HepG2 (cell line): ENCODE results near the gene H6PD. TPM values are rescaled to one million over a fixed set of nuclear protein-coding genes. Genes with fewer than 3 reads are reported as not detected.

Experiments used
- ATAC-seq: fragments of 200-7000 bp; cut with Tn5 transposase; 3 replicates; pipeline ENCODE4 v1.9.1; 2020; ENCODE audit warnings: mild to moderate bottlenecking, moderate library complexity
- BruUV-seq: library from RNA; stranded (reverse); fragments of 400-500 nt; replicated peaks from 2 replicates; lab custom pipeline; 2021; lab: Mats Ljungman, UMichigan
- CTCF ChIA-PET: fragments of 300-600 bp; formaldehyde crosslinking; extraction: SDS; loops from one replicate; lab custom pipeline; 2021; ENCODE audit warnings: low total read pairs, inconsistent platforms, low intra/inter-chr PET ratio; lab: Yijun Ruan, JAX
- POLR2A ChIA-PET: fragments of 350-600 bp; sonication (Branson Sonifier 250); formaldehyde crosslinking; loops from one replicate; lab custom pipeline; 2020; ENCODE audit warnings: antibody characterized with exemption, inconsistent platforms; lab: Yijun Ruan, JAX
- DNase-seq: peaks from one replicate; pipeline ENCODE4 v3.0.0-alpha.2; 2015; ENCODE audit warnings: low spot score
- FAIRE-seq: peaks from 3 replicates; lab custom pipeline; 2011; peaks lifted over from hg19 to GRCh38; lab: Jason Lieb, UNC
- H2AFZ ChIP-seq: one replicate; pipeline ENCODE4 v1.6.1; 2011; ENCODE audit warnings: low read length, inconsistent platforms
- H3K27ac ChIP-seq: fragments of 300-600 bp; 3 replicates; pipeline ENCODE4 v1.8.0; 2011; ENCODE audit warnings: mixed run types, mild to moderate bottlenecking, mixed read lengths, low read length, inconsistent platforms; ENCODE audit not compliant: insufficient read depth; ENCODE audit errors: extremely low read length
- H3K27me3 ChIP-seq, 2 experiments: fragments of 200-600 bp in 1 of 2; 2 replicates in 1 of 2; 3 replicates in 1 of 2; pipeline versions ENCODE4 v1.6.0 to v1.8.0; 2011; ENCODE audit warnings: low read length in 2 of 2, mild to moderate bottlenecking in 2 of 2, moderate library complexity in 2 of 2, inconsistent platforms in 1 of 2; ENCODE audit not compliant: insufficient read depth in 2 of 2, control insufficient read depth in 1 of 2
- H3K36me3 ChIP-seq, 2 experiments: fragments of 200-600 bp in 1 of 2; replicated peaks in 1 of 2; 2 replicates in 1 of 2; 3 replicates in 1 of 2; pipeline versions ENCODE4 v1.5.1 to v1.8.0; 2011; ENCODE audit warnings: low read length in 2 of 2, inconsistent platforms in 1 of 2; ENCODE audit not compliant: insufficient read depth in 2 of 2, control insufficient read depth in 1 of 2
- H3K4me1 ChIP-seq: 2 replicates; pipeline ENCODE4 v1.5.1; 2012; ENCODE audit warnings: low read length, inconsistent platforms; ENCODE audit not compliant: insufficient read depth
- H3K4me2 ChIP-seq: 2 replicates; pipeline ENCODE4 v1.6.0; 2011; ENCODE audit warnings: low read depth, low read length, inconsistent platforms
- H3K4me3 ChIP-seq, 3 experiments: fragments of 200-600 bp in 1 of 3; sonication (generic), shearing (Covaris generic) in 1 of 3; replicated peaks in 1 of 3; 2 replicates each; pipeline ENCODE4 v1.5.1; 2011 to 2016; ENCODE audit warnings: low read length in 3 of 3, inconsistent platforms in 2 of 3, low read depth in 2 of 3, mild to moderate bottlenecking in 2 of 3, control low read depth in 1 of 3, mixed read lengths in 1 of 3; ENCODE audit not compliant: insufficient read depth in 1 of 3
- H3K79me2 ChIP-seq: one replicate; pipeline ENCODE4 v1.6.1; 2011; ENCODE audit warnings: low read length, inconsistent platforms; ENCODE audit not compliant: insufficient read depth
- H3K9ac ChIP-seq: 2 replicates; pipeline ENCODE4 v1.6.0; 2011; ENCODE audit warnings: mild to moderate bottlenecking, low read depth, low read length, inconsistent platforms; ENCODE audit not compliant: insufficient read depth
- H3K9me3 ChIP-seq: 2 replicates; pipeline ENCODE4 v1.5.1; 2012; ENCODE audit warnings: mild to moderate bottlenecking, low read length
- H4K20me1 ChIP-seq: 2 replicates; pipeline ENCODE4 v1.6.0; 2011; ENCODE audit warnings: inconsistent platforms, mild to moderate bottlenecking, low read length, moderate library complexity; ENCODE audit not compliant: insufficient read depth
- AGO2 ChIP-seq: fragments of 200-400 bp; formaldehyde crosslinking; optimal IDR thresholded peaks from 2 replicates; pipeline ENCODE3; 2017; ENCODE audit warnings: mild to moderate bottlenecking, low read depth, low read length, moderate library complexity
- CTCF ChIP-seq: sonication (generic); formaldehyde crosslinking; IDR thresholded peaks from 2 replicates; pipeline ENCODE4 v1.5.0; 2020; ENCODE audit warnings: mild to moderate bottlenecking, missing genetic modification reagents, moderate library complexity
- KLF9 ChIP-seq: IDR thresholded peaks from 2 replicates; pipeline ENCODE4 v1.6.1; 2016; ENCODE audit warnings: low read depth
- TBX2 ChIP-seq: sonication (generic); formaldehyde crosslinking; IDR thresholded peaks from 2 replicates; pipeline ENCODE4 v1.5.0; 2020; ENCODE audit warnings: missing genetic modification reagents, mild to moderate bottlenecking, borderline replicate concordance
- whole genome bisulfite sequencing: methylation state at CpG from one replicate; pipeline ENCODE4 v1.1.6; 2017; ENCODE audit warnings: low lambda C conversion rate; 5-methylcytosine and 5-hydroxymethylcytosine counted together
- in situ Hi-C: cut with HindIII; loops from 2 replicates; pipeline ENCODE4 v1.10.0; 2017; ENCODE audit warnings: low pct_unique_long_range_greater_than_20kb; ENCODE audit not compliant: extremely low pct_ligation_motif_present
- intact Hi-C: fragments of 100-400 bp; cut with micrococcal nuclease; formaldehyde crosslinking; loops from one replicate; pipeline ENCODE4 v1.10.0; 2022; ENCODE audit not compliant: unreplicated experiment
- polyA plus RNA-seq, 8 experiments: library from polyadenylated mRNA; depleted of rRNA in 3 of 8; stranded (reverse) in 7 of 8; unstranded in 1 of 8; fragments of >200 nt; fragmentation: Illumina TruSeq in 4 of 8; extraction: Trizol in 4 of 8; gene quantifications; 2 replicates each; pipeline versions ENCODE4 v1.2.1 to v1.2.3, GENCODE V29; 2011 to 2016; ENCODE audit warnings: low read depth in 4 of 8, missing spikeins in 1 of 8, mixed read lengths in 1 of 8; ENCODE audit not compliant: insufficient read depth in 1 of 8
- total RNA-seq, 5 experiments: library from RNA; depleted of rRNA; stranded (reverse); fragments of >200 nt; fragmentation: Illumina TruSeq; extraction: Trizol; gene quantifications; 2 replicates each; pipeline ENCODE4 v1.2.3, GENCODE V29; 2016; ENCODE audit warnings: low read depth in 1 of 5

The H6PD gene
- total and polyA plus RNA-seq, 2 of the 13 experiments (the other 11 are each of a cell fraction or from before 2014, with no cell fraction given), result 9.3 to 14.1 TPM

GRCh38 chr1:9271861-9272595 is 37.5 kb downstream of the H6PD start:
- H2AFZ ChIP-seq, result no peak overlapping the region
- TF ChIP-seq AGO2 (peak; percentile 74), TBX2 (no peak)
- no peak overlapping the region for H3K9ac ChIP-seq
- CTCF ChIA-PET, result no interaction called here
- BruUV-seq, result no TSS peak
- no peaks in the 10 kb centered on the region for H3K27me3 ChIP-seq
- H3K4me3 ChIP-seq, result no peak overlapping the region
- peaks cover 13% of the 10 kb centered on the region for H3K4me1 ChIP-seq
- no peak for ATAC-seq
- no peak for FAIRE-seq
- in situ Hi-C loops (no loop called here), intact Hi-C loops (no loop called here)
- H3K27ac ChIP-seq, result no peak overlapping the region
- no peaks in the 10 kb centered on the region for H4K20me1 ChIP-seq
- no peaks in the 10 kb centered on the region for H3K36me3 ChIP-seq
- POLR2A ChIA-PET, result no interaction called here
- H3K79me2 ChIP-seq, result no peaks in the 10 kb centered on the region
- no peak overlapping the region for H3K4me2 ChIP-seq
- no peak for DNase-seq
- H3K9me3 ChIP-seq, result no peaks in the 10 kb centered on the region
- 100% methylated on average over 7 of the region's 24 CpGs for WGBS

GRCh38 chr1:9273177-9273576 is 38.6 kb downstream of the H6PD start:
- H2AFZ ChIP-seq, result no peak overlapping the region
- WGBS, result 75% methylated on average over 5 of the region's 11 CpGs
- ChIA-PET POLR2A (no interaction called here), CTCF (no interaction called here)
- no peaks in the 10 kb centered on the region for H3K27me3 ChIP-seq
- H3K27ac ChIP-seq, result no peak overlapping the region
- H3K4me2 ChIP-seq, result no peak overlapping the region
- H3K79me2 ChIP-seq, result no peaks in the 10 kb centered on the region
- no peaks in the 10 kb centered on the region for H3K36me3 ChIP-seq
- TF ChIP-seq KLF9, result no peak
- TF ChIP-seq CTCF (CRISPR knock-in tag), result peak; percentile 22; the same call in 1 of the 2 replicates
- DNase-seq, result no peak
- H4K20me1 ChIP-seq, result no peaks in the 10 kb centered on the region
- H3K9ac ChIP-seq, result no peak overlapping the region
- peak; percentile 16; the same call in 2 of the 3 replicates for ATAC-seq
- peaks cover 13% of the 10 kb centered on the region for H3K4me1 ChIP-seq
- intact Hi-C loops, result no loop called here
- no peak for FAIRE-seq
- in situ Hi-C loops, result no loop called here
- H3K9me3 ChIP-seq, result no peaks in the 10 kb centered on the region
- BruUV-seq, result no TSS peak
- no peak overlapping the region for H3K4me3 ChIP-seq
